BE2C (cell line): ENCODE results near the gene USB1.
"Not testable (repeated sequence)": the region's sequence is repeated elsewhere in the genome, so short reads cannot be mapped to it uniquely, and the experiment has no call there.

Experiments
- DNase-seq: peaks from one replicate; pipeline ENCODE4 v3.0.0-alpha.2; 2020
- H3K27me3 ChIP-seq: fragments of 250-450 bp; sonication (Bioruptor Pico); 2 replicates; pipeline ENCODE4 v1.5.1; 2020; ENCODE audit warnings: mild to moderate bottlenecking
- H3K36me3 ChIP-seq: fragments of 250-450 bp; sonication (Bioruptor Pico); 2 replicates; pipeline ENCODE4 v1.5.1; 2020; ENCODE audit warnings: mild to moderate bottlenecking
- H3K4me1 ChIP-seq: fragments of 250-450 bp; sonication (Bioruptor Pico); 2 replicates; pipeline ENCODE4 v1.5.1; 2020
- H3K4me3 ChIP-seq: 2 replicates; pipeline ENCODE4 v1.5.1; 2011; ENCODE audit warnings: low read depth, low read length
- H3K9me3 ChIP-seq: fragments of 250-450 bp; sonication (Bioruptor Pico); 2 replicates; pipeline ENCODE4 v1.5.1; 2020
- CTCF ChIP-seq: IDR thresholded peaks from 2 replicates; pipeline ENCODE4 v1.5.1; 2012; ENCODE audit warnings: mild to moderate bottlenecking, low read depth, low read length

Gene USB1

GRCh38 chr16:57972306-57972705, 28.9 kb upstream of the USB1 start:
- no peak for TF ChIP-seq CTCF
- H3K4me1 ChIP-seq: no peaks in the 10 kb centered on the region
- no peaks in the 10 kb centered on the region for H3K9me3 ChIP-seq
- H3K27me3 ChIP-seq: no peaks in the 10 kb centered on the region
- H3K36me3 ChIP-seq: no peaks in the 10 kb centered on the region
- no peak overlapping the region for H3K4me3 ChIP-seq
- DNase-seq: no peak

GRCh38 chr16:57976331-57976796, 24.8 kb upstream of the USB1 start:
- Histone ChIP-seq H3K36me3 (no peaks in the 10 kb centered on the region), H3K4me1 (no peaks in the 10 kb centered on the region), H3K4me3 (no peak overlapping the region), H3K27me3 (no peaks in the 10 kb centered on the region), H3K9me3 (no peaks in the 10 kb centered on the region)
- no peak for DNase-seq
- no peak for TF ChIP-seq CTCF

- H3K9me3 ChIP-seq: no peaks in the 10 kb centered on the region
- H3K36me3 ChIP-seq: no peaks in the 10 kb centered on the region
- no peaks in the 10 kb centered on the region for H3K4me1 ChIP-seq
- DNase-seq: peak; percentile 61
- H3K27me3 ChIP-seq: no peaks in the 10 kb centered on the region
- TF ChIP-seq CTCF: peak; percentile 39
- H3K4me3 ChIP-seq: no peak overlapping the region
Measured at GRCh38 chr16:57977418-57978069, 23.7 kb upstream of the USB1 start.

GRCh38 chr16:57978070-57978465, 23.1 kb upstream of the USB1 start:
- H3K27me3 ChIP-seq, H3K4me3 ChIP-seq, H3K9me3 ChIP-seq, DNase-seq, H3K36me3 ChIP-seq, H3K4me1 ChIP-seq: not testable (repeated sequence)

- Histone ChIP-seq H3K4me1 (no peaks in the 10 kb centered on the region), H3K36me3 (no peaks in the 10 kb centered on the region), H3K27me3 (no peaks in the 10 kb centered on the region), H3K9me3 (no peaks in the 10 kb centered on the region), H3K4me3 (no peak overlapping the region)
- DNase-seq: no peak
- TF ChIP-seq CTCF: no peak
Measured at GRCh38 chr16:57979006-57979585, 22.1 kb upstream of the USB1 start.

- no peak for TF ChIP-seq CTCF
- no peak for DNase-seq
- no peaks in the 10 kb centered on the region for H3K36me3 ChIP-seq
- no peaks in the 10 kb centered on the region for H3K27me3 ChIP-seq
- H3K4me1 ChIP-seq: no peaks in the 10 kb centered on the region
- H3K4me3 ChIP-seq: no peak overlapping the region
- H3K9me3 ChIP-seq: no peaks in the 10 kb centered on the region
Measured at GRCh38 chr16:57981636-57982035, 19.6 kb upstream of the USB1 start.
